DMS53 treated with DMSO at 0.1 percent for 48 hours (cell line): Measurements from ENCODE around the gene OR2K2.
"Not testable (repeated sequence)": the region's sequence is repeated elsewhere in the genome, so short reads cannot be mapped to it uniquely, and the experiment has no call there.

ENCODE experiments used
- DNase-seq: peaks from one replicate; lab custom pipeline; 2025; ENCODE audit not compliant: unreplicated experiment; lab: John Stamatoyannopoulos, UW

Gene OR2K2, protein sequence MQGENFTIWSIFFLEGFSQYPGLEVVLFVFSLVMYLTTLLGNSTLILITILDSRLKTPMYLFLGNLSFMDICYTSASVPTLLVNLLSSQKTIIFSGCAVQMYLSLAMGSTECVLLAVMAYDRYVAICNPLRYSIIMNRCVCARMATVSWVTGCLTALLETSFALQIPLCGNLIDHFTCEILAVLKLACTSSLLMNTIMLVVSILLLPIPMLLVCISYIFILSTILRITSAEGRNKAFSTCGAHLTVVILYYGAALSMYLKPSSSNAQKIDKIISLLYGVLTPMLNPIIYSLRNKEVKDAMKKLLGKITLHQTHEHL

DNA sequence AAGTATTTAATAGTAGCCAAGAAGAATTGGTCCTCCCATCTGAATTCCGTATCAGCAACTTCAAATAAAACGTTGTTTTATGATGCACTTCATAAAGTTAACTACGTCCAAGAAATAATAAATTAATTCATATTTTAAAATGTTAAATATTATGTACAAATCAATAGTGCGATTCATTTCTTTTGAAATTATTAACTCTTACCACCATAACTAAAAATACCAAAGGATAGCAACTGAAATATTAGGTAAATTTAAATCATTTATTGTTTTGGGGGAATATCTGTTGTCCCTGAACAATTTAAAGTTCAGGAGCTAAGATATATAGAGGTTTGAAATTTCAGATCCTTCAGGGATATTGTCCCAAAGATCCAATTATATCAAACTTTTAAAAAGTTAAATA, at the start of gene OR2K2:
OR2K2 (minus strand) TSS at position 101 of the 400 bp plus-strand sequence. CDS start 1,791 bp downstream, outside the sequence.
- no peak for DNase-seq

DNA sequence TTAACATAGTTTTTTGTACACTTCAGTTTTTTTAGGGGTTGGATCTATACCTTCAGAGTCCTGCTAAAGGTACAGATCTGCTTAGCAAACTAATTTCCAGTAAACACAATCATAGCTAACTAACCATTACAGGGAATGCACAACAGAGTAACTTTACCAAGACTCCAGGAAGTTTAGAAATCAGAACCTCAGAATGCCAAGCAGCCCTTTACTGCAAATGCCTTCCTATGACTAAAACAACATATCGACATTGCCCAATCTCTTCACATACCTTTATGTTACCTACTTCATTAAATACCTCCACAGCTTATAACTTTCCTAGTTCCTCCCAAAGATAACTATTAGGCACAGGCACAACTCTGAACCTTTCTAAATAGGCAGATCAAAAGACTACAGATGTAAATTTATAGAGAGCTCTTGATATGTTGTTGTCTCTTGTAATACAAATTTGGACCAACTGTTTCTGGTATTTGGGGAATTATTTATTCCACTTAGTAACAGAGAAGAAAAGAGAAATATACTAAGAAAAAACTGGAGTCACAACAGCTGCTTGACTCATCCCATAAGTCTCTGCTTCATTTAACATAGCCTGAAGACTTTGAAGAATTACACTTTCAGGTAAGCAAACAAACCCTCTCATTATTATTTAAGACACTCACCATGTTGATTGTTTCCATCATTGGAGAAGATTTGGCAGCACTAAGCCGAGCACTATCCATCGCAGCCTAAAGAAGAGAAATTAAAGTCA, 46.0 kb upstream of the OR2K2 start:
- DNase-seq = no peak

DNA sequence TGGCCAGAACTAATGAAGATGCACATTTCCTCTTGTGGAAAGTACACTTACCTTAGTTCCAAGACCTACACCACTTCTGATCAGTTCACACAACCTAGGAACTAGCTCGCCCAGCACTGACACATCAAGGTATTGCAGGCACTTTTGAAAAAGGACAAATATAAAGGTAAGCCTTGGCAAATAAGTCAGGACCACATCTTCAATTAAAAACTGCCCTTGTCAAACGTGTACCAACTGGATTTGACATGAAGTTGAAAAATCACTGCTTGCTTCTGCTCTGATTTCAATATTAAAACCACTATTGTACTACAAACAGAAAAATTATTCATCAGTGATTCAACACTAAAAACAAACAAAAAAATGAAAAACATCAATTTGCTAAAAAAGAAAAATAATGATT, 45.0 kb upstream of the OR2K2 start:
- no peak for DNase-seq

DNA sequence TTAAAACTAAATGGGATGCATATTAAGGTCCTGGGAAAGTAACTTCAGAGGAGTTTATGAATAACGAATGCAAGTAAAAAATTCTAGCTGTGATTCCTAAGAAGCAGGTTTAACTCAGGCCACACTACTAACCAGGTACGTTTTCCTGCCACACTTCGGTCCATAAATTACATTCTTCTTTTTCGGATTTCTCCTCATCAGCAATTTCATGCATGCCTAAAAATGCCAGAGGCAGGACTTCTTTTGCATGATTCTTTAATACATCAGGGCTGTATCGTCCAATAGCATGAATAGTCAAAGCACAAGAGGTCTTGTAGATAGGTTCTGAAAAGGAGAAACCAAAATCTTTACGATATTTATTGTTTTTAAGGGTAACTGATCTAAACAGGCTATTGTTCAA, 42.3 kb upstream of the OR2K2 start:
- no peak for DNase-seq

DNA sequence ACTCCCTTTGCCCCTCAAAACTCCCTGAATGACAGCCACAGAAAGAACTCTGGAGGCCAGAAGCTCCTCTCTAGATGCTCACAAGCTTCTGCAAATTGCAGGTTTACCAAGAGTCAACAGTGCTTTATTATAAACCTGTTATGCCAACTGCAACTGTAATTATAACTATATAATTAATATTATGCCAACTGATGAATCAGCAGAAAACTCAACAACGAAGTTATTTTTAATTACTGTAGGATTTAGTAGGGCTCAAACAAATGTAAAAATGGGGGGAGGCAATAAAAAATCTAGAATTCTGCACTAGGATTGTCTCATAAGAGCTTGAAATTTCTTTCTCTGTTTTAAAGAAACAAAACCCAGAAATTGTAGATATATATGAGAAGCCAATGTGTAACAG, 37.0 kb upstream of the OR2K2 start:
- no peak for DNase-seq

DNA sequence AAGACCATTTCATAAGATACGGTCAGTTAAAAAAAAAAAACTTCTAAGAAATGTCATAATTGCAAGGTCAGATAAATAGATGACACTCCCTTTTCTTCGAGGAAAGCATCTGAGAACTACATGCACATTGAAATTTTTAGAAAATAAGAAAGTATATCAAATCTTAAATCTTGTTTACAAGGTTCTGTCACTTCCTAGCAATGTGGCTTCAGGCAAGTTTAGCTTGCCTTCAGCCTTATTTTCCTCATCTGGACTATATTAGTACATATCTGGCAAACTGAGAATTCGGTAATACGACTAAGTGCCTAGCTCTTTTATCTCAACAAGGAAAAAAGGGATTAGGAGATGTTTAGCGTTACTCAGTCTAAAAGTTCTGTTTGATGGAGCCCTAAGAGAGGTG, 32.5 kb upstream of the OR2K2 start:
- no peak for DNase-seq

DNA sequence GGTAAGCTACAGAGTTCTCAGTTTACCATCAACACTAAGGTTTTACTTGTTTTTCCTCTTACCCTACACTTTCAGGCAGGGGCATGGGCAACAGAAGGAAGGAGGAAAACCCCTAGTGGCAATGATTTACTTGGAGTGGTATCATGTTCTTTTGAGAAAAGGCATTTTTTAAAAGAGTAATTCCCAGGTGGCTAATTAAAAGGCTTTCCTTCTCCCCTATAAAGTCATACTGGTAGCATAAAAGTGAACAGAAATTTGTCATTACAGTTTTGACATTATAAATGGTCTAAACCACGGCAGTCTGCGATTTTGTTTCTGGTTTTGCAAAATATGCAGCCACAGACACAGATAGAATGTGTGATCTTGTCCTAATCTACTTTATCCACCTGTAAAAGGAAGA, 30.9 kb upstream of the OR2K2 start:
- DNase-seq = no peak

DNA sequence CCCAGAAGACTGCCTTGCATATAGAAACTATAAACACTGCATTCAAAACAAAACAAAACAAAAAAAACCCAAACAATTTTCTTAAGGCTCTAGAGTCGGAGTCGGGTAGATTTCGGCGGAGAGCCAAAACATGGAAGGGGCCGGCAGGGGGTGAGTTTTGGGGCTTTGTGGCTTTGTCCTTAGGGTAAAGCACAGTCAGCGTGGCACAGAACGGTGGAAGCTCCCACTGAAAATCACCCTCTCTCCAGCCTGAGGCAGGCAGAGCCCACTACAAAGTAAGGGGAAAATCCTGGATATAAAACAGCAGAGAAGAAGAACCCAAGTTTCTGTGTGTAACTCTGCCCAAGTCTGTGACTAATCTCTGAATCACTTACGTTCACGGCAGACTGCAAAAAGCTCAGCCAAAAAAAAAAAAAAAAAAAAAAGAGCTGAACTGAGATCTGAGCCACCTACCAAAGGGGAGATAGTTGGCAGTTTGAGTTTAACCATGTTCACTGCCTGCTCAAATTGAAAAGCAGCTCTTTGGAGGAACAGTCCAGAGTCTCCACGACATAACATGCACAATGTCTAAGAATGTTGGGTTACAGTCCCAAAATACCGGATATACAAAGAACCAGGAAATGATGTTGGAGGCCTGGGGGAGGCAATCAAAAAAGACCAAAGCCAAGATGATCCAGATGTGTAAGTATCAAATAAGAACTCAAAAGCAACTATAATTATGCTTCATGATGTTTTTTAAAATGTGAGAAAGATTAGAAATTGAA, 26.6 kb upstream of the OR2K2 start:
- DNase-seq = no peak

DNA sequence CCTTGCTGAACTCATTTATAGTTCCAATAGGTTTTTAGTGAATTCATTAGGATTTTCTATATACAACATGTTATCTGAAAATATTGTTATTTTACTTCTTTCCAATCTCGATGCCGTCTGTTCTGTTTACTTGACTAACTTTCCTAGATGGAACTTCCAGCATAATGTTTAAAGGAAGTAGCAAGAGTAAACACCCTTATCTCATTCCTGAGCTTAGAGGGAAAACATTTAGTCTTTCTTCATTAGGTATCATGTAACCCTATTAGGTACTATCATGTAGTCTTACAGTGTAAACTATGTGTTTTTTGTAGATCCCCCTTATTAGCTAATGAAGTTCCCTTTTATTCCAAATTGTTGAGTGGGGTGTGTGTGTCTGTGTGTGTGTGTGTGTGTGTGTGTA, 22.5 kb upstream of the OR2K2 start:
- DNase-seq = no peak

DNA sequence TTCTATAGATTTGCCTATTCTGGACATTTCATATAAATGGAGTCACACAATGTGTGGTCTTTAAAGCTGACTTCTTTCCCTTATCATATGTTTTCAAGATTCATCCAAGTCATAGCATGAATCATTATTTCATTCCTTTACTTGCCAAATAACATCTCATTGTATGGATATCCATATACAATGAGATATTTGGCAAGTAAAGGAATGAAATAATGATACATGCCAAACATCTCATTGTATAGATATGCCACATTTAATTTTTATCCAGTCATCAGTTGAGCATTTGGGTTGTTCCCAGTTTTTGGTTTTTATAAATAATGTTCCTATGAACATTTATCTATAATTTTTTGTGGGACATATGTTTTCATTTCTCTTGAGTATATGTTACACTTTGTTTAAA, 20.5 kb upstream of the OR2K2 start:
- DNase-seq = no peak

DNA sequence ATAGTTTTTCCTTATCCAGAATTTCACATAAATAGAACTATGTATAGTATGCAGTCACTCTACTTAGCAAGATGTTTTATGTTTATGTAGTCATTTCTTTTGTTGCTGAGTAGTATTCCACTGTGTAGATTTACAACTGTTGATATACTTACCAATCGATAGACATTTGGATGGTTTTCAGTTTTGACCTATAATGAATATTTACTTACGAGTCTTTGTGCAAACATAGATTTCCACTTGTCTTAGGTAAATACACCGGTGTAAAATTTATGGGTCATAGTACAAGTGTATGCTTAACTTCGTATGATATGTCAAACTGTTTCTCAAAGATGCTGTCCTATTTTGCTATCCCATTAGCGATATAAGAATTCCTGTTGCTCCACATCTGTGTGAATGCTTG, 19.7 kb upstream of the OR2K2 start:
- peak; percentile 65 for DNase-seq

DNA sequence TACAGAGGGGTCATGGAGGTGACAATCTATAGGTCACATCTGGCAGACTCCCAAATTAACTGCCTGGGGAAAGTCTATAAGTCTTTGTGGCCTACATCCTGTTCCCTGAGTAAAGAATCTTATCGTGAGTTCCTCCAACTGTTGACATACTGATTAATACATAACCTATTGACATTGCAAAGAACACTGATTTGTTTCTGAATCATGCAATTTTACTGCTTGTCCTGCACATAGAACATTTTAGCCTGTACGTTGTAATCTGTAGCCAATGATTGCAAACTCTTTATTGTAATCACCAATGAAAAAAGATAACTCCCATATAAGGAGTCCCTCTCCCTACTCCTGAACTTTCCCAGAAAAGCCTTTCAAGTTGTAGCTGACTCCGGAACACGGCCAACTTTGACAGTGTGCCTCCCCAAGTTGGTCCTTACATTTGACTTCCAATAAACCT, 18.8 kb upstream of the OR2K2 start:
- DNase-seq = peak; percentile 48

DNA sequence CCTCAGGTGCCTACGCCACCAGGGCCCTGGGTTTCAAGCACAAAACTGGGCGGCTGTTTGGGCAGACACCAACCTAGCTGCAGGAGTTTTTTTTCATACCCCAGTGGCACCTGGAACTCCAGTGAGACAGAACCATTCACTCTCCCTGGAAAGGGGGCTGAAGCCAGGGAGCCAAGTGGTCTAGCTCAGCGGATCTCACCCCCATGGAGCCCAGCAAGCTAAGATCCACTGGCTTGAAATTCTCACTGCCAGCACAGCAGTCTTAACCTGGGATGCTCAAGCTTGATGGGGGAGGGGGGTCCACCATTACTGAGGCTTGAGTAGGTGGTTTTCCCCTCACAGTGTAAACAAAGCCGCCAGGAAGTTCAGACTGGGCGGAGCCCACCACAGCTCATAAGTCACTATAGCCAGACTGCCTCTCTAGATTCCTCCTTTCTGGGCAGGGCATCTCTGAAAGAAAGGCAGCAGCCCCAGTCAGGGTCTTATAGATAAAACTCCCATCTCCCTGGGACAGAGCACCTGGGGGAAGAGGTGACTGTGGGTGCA, 4.4 kb upstream of the OR2K2 start:
- not testable (repeated sequence) for DNase-seq

DNA sequence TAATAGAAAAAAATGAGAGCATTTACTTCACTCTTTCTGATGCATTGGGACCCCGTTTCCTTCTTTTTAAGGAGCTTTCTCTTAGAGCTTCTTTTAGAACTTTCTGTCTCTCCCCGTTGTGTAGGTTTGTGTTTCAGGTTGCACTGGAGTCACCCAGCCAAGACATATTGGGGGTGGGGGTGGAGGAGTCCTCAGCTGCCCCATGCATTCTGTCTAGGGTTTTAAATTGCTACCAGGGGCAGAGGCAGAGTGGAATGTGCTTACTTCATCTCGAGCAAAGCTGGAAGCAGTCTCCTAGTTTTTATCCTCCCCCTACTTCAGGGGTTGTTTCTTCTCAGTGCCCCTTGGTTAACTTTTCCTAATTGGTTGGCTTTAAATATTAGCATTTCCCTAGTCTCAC, 9.4 kb downstream of the OR2K2 start:
- no peak for DNase-seq

DNA sequence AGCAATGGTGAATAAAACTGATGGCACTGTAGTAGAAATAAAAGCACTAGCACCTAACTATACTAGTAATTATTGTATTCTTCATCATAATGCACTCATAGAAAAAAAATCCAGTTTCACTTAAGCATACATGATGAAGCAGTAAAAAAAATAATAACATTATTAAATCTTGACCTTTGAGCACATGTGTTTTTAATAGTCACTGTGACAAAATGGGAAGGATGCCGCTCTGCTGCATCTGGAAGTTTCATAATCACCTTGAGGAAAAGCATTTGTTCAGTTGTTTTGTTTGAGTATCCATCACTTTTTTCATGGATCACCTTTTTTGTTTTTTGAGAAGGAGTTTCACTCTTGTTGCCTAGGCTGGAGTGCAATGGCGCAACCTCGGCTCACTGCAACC, 13.2 kb downstream of the OR2K2 start:
- DNase-seq = no peak

DNA sequence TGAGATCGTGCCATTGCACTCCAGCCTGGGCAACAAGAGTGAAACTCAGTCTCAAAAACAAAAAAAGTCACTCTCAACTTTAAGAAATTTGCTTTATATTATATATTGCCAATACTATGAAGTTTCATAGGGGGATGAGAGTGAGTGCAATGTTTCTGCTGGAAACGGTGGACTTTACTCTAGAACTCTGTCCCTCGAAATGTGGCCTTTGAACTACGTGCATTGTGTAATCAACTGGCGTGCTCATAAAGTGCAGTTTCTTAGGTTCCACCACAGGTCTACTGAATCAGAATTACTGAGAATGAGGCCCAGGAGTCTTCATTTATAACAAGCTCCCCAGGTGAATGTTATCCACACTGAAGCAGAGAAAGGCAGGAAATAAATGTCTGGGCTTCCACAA, 24.1 kb downstream of the OR2K2 start:
- DNase-seq = no peak

DNA sequence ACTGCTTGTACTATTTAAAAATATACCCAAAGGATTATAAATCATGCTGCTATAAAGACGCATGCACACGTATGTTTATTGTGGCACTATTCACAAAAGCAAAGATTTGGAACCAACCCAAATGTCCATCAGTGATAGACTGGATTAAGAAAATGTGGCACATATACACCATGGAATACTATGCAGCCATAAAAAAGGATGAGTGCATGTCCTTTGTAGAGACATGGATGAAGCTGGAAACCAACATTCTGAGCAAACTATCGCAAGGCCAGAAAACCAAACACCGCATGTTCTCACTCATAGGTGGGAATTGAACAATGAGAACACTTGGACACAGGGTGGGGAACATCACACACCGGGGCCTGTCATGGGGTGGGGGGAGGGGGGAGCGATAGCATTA, 26.0 kb downstream of the OR2K2 start:
- not testable (repeated sequence) for DNase-seq

DNA sequence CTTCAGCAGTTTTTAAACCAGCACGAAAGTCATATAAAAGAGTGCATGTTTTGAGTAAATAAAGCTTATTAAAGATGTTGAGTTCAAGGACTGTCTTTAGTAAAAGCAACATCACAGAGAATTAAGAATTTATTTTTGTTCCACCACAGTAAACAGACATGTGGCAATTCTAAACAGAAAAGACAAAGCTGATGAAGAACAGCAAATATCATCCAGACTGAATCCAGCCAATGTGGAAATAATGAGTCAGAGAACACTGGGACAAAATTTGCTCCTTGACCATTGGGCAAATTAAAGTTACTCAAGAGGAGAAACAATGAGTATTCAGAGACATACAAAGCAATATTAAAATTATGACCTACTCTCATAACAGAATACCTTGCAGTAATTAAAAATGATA, 28.8 kb downstream of the OR2K2 start:
- no peak for DNase-seq

DNA sequence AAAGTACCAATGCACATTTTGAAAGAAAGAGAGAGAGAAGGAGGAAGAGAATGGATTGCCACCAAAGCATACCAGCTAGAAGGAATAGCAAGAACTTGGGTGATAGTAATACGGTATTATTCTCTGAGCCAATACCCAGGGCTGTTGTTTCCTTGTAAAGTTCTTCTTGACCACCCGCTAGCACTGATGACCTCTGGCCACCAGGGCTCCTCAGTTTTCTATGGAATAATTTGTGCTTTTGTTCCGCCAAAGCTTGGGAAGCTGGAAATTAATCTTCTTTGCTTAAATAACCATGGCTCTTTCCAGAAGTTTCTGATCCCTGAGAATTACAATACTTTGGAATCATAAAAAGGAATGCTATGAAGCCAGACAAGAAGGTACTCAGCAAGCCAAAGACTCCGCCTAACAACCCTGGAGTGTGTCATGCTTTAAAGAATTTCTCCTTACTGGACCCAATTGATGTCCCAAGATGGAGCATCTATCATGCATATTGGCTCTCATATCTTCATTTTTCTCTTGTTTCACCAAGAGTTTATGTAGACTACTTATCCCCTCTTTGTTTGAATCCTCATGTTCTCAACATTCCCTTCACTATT, 29.8 kb downstream of the OR2K2 start:
- no peak for DNase-seq

DNA sequence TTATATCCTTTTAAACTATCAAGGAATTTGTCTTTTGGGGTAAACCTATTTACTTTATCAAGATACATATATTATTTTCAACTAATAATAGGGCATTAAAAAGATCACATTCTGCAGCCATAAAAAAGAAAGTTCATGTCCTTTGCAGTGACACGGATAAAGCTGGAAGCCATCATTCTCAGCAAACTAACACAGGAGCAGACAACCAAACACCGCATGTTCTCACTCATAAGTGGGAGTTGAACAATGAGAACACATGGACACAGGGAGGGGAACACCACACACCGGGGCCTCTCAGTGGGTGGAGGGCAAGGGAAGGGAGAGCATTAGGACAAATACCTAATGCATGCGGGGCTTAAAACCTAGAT, 30.4 kb downstream of the OR2K2 start:
- DNase-seq = not testable (repeated sequence)
